Measurements from ENCODE around the gene CNIH3.
A peak's percentile ranks its signal among the peaks of the same experiment; 100 is the strongest.

Gene CNIH3

DNA sequence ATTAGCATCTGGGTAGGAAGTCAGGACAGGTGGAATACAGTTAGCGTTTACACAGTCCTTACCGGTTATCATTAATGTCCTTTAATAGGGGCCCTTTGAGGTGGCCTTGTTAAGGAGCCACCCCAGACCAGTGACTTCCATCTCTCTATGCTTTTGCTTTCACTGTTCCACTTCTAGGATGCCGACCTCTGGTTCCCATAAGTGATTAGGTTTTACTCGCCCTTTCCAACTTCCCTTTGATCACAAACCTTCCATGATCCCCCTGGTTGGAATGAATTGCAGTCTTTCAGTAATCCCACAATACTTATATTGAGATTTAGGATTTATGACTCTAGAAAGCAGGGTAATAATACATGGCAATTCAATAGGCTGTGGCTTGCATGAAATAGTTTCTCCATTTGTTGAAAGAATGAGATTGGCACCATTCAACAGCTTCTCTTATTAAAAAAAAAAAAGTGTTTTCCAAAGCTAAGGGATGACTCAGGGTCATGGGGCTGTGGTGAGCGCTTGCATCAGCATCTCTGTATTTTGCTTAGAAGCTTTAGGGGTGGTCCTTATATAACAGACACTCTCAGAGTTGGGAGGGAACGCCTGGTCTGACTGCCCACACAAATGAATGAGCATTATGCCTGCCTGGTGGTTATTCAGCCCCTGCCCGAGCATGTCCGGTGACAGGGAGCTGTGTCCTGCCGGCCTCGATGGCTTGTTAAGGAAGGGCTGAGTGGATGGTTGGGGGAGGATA is 110.5 kb downstream of the CNIH3 start:
- DNase-seq: peak; percentile 86

DNA sequence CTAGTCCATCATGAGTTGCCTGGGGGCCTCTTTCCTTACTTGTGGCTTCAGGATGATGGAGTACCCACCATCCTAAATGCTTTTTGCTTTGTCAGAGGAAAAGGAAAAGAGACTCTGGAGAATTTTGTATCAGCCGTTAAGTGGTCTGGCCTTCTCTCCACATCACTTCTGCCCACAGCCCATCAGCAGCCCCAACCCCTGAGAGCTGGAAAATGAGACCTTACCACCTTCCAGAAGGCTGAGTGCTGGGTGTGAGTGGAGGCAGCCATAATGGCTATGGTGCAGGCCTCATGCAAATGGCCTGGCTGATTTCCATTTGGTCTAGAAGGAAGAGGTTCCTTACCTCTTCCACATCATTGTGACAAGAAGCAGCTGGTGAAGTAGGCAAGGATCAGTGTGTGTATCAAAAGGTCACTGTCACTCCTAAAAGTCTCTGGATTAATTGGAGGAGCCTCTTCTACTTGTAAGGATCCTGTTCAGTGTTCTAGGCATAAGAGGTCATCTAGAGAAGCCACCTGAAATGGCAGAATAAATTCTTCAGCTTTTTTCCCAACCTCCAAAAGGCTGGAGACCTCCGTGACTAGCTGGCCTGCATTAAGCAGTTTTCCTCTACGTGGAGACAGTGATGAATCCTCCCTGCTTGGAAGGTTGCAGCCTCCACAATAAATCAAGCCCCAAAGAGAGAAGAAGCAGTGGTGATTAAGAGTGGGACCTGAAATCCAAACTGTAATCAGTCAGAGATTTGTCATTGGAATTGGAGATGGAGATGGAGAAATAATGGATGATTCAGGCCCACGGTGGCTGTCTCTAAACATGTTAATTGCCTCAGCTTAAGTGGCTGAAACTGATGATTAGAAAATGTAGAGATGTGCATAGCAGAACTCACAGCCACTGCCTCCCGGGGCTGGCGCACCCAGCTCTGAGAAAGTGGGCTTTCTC is 111.5 kb downstream of the CNIH3 start:
- DNase-seq: peak; percentile 67

GRCh38 chr1:224730540-224730939 is 114.4 kb downstream of the CNIH3 start:
- no peak for DNase-seq

DNA sequence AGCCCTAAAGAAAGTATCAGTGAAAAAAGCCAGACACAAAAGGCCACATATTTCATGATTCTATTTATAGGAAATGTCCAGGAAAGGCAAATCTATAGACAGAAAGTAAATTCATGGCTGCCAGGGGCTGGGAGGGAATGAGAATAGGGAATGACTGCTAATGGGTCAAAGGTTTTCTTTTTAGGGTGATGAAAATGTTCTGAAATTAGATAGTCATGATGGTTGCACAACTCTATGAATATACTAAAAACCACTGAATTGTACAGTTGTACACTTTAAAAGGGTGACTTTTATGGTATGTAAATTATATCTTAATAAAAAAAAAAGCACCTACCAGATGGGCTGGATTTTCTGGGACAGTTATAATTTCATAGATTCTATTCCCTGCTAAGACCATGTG is 114.8 kb downstream of the CNIH3 start:
- no peak for DNase-seq

- DNase-seq: no peak
These were observed 115.5 kb downstream of the CNIH3 start for GRCh38 chr1:224731633-224732032.

GRCh38 chr1:224732377-224733026 is 116.4 kb downstream of the CNIH3 start:
- peak; percentile 71 for DNase-seq

DNA sequence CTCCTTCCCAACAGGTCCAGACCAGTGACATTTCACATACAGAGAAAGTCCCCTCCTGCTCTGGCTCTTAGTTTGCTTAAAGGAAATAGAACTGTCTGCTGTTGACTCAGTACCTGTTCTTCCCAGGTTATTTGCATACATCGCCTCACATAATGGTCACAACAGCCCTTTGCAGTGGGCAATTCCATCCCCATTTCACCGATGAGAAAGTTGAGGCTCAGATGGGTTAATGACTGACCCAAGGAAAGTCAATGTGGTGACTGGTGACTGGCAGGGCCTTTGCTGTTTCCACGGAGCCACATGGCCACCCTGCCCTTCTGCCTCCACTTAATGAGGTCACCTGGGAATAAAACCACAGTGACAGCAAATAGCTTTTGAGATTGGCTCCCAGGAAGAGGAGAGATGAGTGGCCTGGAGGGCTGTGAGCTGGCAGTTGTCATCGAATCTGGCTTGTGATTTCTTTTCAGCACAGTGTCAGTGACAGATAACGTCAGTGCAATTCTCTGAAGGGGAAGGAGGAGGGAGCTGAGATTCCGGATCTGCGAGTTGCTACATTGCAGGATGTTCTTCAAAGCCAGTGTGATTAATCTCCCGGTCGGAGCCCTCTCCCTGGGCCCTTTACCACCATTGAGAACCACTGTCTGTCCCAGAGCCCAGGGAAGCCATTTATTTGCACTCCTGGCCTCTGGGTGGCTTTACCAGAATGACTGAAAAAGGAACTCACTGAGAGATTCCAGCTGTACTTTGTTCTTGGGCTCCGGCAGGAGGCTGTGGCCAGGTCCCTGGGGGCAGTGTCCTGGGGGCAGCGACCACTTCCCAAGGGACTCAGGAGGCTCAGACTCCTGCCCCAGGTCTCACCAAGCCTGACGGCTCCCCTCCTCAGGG is 117.2 kb downstream of the CNIH3 start:
- DNase-seq: peak; percentile 93

GRCh38 chr1:224734261-224734935 is 118.3 kb downstream of the CNIH3 start:
- DNase-seq: no peak

DNA sequence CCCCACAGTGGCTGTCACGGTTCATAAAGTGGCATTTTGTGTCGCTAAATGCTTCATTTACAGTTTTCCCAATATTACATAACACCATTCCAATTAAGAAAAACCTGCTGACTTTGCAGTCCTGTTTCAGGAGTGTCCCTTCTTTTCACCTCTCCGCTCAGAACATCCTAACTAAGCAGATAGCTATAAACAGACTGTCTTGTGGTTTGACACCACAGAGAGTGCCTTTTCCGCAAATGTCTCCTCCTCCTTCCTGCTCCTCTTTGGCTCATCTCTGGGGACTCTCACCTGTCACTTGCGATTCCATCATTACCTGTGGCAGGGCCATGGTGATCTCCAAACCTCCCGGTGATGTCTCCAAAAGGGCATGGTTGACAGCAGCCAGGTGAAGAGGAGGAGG is 119.0 kb downstream of the CNIH3 start:
- no peak for DNase-seq

GRCh38 chr1:224736619-224737352 is 120.7 kb downstream of the CNIH3 start:
- DNase-seq: peak; percentile 71

- no peak for DNase-seq
These were observed 121.2 kb downstream of the CNIH3 start for GRCh38 chr1:224737353-224737727.

GRCh38 chr1:224739303-224739996 is 123.3 kb downstream of the CNIH3 start:
- DNase-seq: no peak

DNA sequence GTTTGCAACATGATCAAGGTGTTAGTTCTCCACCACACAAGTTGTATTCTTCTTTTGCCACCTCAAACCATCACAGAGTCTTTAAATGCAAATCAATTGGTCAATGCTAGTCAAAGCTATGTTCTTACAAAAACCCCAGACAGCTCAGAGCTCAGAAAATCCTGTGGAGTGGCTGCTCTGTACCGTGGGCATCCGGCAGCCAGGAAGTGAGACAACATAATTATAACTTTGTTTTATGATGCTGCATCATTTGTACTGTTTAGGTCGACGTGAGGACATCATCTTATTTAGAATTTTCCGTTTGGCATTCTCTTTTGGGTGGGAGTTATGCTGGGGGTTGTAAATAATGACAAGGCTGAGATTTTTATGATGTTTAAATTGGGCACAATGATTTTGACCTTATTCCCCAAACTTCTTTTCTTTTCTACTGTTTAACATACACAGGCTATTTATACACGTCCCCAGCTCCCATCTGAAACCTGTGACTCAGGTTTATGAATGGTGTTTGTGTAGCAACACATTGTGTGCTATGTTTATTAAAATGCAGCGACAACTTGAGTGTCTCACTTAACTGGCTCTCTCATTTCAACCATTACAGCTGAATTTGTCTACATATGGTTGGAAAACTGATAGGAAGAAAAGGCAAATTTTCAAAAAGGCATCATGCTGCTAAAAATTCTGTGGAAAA is 124.0 kb downstream of the CNIH3 start:
- DNase-seq: no peak

DNA sequence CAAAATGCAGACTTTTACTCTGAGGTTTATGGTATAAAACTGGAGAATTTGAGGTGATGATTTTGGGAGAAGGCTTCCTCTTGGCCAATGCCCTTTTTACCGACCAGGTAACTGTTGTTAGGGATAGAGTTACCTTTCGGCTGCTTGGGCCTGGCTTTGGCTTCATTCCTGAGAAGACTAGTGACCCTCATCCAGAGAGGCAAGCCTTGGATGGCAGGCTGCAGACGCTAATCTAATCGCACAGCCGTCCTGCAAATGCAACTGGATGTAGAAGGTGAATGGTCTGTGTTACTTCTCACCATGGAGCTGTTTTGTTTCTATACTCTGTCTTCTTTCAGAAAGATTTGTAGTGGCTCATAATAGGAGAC is 124.6 kb downstream of the CNIH3 start:
- DNase-seq: no peak

DNA sequence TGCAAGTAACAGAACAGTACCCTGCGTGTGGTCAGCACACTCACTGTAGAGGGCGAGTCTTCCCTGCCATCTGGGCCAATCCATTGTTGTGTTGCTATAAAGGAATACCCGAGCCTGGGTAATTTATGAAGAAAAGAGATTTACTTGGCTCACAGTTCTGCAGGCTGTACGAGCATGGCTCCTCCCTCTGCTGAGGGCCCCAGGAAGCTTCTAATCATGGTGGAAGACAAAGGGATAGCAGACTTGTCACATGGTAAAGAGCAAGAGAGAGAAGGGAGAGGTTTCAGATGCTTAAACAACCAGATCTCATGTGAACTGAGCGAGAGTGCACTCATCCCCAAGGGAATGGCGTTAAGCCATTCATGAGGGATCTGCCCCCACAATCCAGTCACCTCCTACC is 126.2 kb downstream of the CNIH3 start:
- DNase-seq: no peak

GRCh38 chr1:224743608-224744164 is 127.6 kb downstream of the CNIH3 start:
- DNase-seq: no peak

- DNase-seq: no peak
These were observed 128.4 kb downstream of the CNIH3 start for GRCh38 chr1:224744521-224744920.

- no peak for DNase-seq
These were observed 129.3 kb downstream of the CNIH3 start for GRCh38 chr1:224745394-224745793.

- no peak for DNase-seq
These were observed 129.8 kb downstream of the CNIH3 start for GRCh38 chr1:224745924-224746323.

- no peak for DNase-seq
These were observed 131.5 kb downstream of the CNIH3 start for GRCh38 chr1:224747578-224747977.
